HG02884 (cell line): ENCODE results near the gene THRSP.
A peak's percentile ranks its signal among the peaks of the same experiment; 100 is the strongest.
"Not testable (repeated sequence)": the region's sequence is repeated elsewhere in the genome, so short reads cannot be mapped to it uniquely, and the experiment has no call there.

Source experiments
- ATAC-seq: cut with Tn5 transposase; IDR thresholded peaks from one replicate; pipeline ENCODE4 v1.9.1; 2021; ENCODE audit warnings: mild to moderate bottlenecking, moderate library complexity; ENCODE audit not compliant: unreplicated experiment

The THRSP gene

GRCh38 chr11:78062671-78063070 is 990 bp upstream of the THRSP start:
- no peak for ATAC-seq

- ATAC-seq: no peak
Measured at GRCh38 chr11:78065203-78065602, 1.5 kb downstream of the THRSP start.

GRCh38 chr11:78066471-78066870 is 2.8 kb downstream of the THRSP start:
- ATAC-seq: no peak

- ATAC-seq: no peak
Measured at GRCh38 chr11:78067704-78068103, 4.0 kb downstream of the THRSP start.

- ATAC-seq: no peak
Measured at GRCh38 chr11:78069465-78069864, 5.8 kb downstream of the THRSP start.

- no peak for ATAC-seq
Measured at GRCh38 chr11:78070621-78071020, 7.0 kb downstream of the THRSP start.

- ATAC-seq: no peak
Measured at GRCh38 chr11:78071717-78072116, 8.1 kb downstream of the THRSP start.

- ATAC-seq: no peak
Measured at GRCh38 chr11:78072455-78072854, 8.8 kb downstream of the THRSP start.

- no peak for ATAC-seq
Measured at GRCh38 chr11:78074756-78075155, 11.1 kb downstream of the THRSP start.

GRCh38 chr11:78076733-78077403 is 13.2 kb downstream of the THRSP start:
- no peak for ATAC-seq

- not testable (repeated sequence) for ATAC-seq
Measured at GRCh38 chr11:78077592-78077991, 13.9 kb downstream of the THRSP start.

- ATAC-seq: no peak
Measured at GRCh38 chr11:78078218-78079167, 14.8 kb downstream of the THRSP start.

- ATAC-seq: peak; percentile 71
Measured at GRCh38 chr11:78079232-78080083, 15.8 kb downstream of the THRSP start, which contains the start of gene NDUFC2. NDUFC2 (minus strand) TSS chr11:78079862; CDS start chr11:78079744, 118 bp downstream.

- ATAC-seq: no peak
Measured at GRCh38 chr11:78080084-78080817, 16.6 kb downstream of the THRSP start.

- no peak for ATAC-seq
Measured at GRCh38 chr11:78080818-78081495, 17.3 kb downstream of the THRSP start.

- no peak for ATAC-seq
Measured at GRCh38 chr11:78081583-78081982, 17.9 kb downstream of the THRSP start.

GRCh38 chr11:78082146-78082545 is 18.5 kb downstream of the THRSP start:
- no peak for ATAC-seq

GRCh38 chr11:78083021-78083420 is 19.4 kb downstream of the THRSP start:
- no peak for ATAC-seq

GRCh38 chr11:78084506-78084905 is 20.8 kb downstream of the THRSP start:
- not testable (repeated sequence) for ATAC-seq

GRCh38 chr11:78085972-78086371 is 22.3 kb downstream of the THRSP start:
- ATAC-seq: no peak
